SK-N-SH treated with all-trans-retinoic acid at 6 μM for 48 hours (cell line): ENCODE measurements around the gene PRMT7.

Experiments used
- CSDC2 ChIP-seq: fragments of 250-450 bp; sonication (Bioruptor Pico); IDR thresholded peaks from 2 replicates; pipeline ENCODE4 v1.5.0; 2020; ENCODE audit warnings: mild to moderate bottlenecking, moderate library complexity
- ESRRG ChIP-seq: fragments of 250-450 bp; sonication (Bioruptor Pico); IDR thresholded peaks from 2 replicates; pipeline ENCODE4 v1.6.1; 2021; ENCODE audit warnings: mild to moderate bottlenecking
- OSR1 ChIP-seq: fragments of 250-450 bp; sonication (Bioruptor Pico); IDR thresholded peaks from 2 replicates; pipeline ENCODE4 v1.8.0; 2022; ENCODE audit warnings: moderate library complexity, mild to moderate bottlenecking, inconsistent platforms
- TF ChIP-seq, protein P1 (sequence below): fragments of 250-450 bp; sonication (Bioruptor Pico); IDR thresholded peaks from 2 replicates; pipeline ENCODE4 v1.8.0; 2020; ENCODE audit warnings: mild to moderate bottlenecking, moderate library complexity, borderline replicate concordance
- TF ChIP-seq, protein P2 (sequence below): fragments of 250-450 bp; sonication (Bioruptor Pico); IDR thresholded peaks from 2 replicates; pipeline ENCODE4 v1.5.1; 2020; ENCODE audit warnings: low read depth, mild to moderate bottlenecking, moderate library complexity

DNA sequence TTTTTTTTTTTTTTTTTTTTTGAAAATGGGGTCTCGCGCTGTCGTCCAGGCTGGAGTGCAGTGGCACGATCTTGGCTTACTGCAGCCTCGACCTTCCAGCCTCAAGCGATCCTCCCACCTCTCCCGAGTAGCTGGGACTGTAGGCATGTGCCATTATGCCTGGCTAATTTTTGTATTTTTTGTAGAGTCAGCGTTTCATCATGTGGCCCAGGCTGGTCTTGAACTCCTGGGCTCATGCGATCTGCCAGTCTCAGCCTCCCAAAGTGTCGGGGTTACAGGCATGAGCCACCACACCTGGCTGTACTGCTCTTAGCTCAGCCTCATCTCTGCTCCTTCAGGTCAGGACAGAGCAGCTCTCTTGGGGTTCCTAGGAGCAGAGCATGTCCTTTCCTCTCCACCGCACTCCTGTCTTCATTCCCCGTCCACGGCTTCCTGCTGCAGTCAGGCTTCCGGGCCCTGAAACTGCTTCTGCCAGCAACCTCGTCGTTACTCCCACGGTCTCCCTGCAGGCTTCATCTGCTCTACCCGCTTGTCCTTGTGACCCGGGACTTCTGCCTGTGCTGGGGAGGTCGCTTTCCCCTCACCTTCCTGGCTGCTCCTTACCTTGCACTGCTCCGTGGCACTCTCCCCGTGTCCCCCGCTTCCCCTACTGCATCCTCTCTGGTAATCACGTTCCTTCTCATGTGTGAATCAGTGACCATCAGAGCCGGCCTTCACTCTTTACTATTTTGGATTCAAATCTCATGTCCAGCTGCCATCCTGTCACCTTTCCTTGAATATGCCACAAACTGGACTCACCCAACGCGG is 38.0 kb downstream of the PRMT7 start:
- TF ChIP-seq CSDC2 (CRISPR knock-in tag) = no peak
- TF ChIP-seq OSR1 (CRISPR knock-in tag) = no peak
- TF ChIP-seq ESRRG (CRISPR knock-in tag) = no peak
- TF ChIP-seq, protein P1, sequence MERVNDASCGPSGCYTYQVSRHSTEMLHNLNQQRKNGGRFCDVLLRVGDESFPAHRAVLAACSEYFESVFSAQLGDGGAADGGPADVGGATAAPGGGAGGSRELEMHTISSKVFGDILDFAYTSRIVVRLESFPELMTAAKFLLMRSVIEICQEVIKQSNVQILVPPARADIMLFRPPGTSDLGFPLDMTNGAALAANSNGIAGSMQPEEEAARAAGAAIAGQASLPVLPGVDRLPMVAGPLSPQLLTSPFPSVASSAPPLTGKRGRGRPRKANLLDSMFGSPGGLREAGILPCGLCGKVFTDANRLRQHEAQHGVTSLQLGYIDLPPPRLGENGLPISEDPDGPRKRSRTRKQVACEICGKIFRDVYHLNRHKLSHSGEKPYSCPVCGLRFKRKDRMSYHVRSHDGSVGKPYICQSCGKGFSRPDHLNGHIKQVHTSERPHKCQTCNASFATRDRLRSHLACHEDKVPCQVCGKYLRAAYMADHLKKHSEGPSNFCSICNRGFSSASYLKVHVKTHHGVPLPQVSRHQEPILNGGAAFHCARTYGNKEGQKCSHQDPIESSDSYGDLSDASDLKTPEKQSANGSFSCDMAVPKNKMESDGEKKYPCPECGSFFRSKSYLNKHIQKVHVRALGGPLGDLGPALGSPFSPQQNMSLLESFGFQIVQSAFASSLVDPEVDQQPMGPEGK (CRISPR knock-in tag) = no peak
- TF ChIP-seq, protein P2, sequence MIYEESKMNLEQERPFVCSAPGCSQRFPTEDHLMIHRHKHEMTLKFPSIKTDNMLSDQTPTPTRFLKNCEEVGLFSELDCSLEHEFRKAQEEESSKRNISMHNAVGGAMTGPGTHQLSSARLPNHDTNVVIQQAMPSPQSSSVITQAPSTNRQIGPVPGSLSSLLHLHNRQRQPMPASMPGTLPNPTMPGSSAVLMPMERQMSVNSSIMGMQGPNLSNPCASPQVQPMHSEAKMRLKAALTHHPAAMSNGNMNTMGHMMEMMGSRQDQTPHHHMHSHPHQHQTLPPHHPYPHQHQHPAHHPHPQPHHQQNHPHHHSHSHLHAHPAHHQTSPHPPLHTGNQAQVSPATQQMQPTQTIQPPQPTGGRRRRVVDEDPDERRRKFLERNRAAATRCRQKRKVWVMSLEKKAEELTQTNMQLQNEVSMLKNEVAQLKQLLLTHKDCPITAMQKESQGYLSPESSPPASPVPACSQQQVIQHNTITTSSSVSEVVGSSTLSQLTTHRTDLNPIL = no peak
